AML-193 (cell line): ENCODE measurements around the gene DGUOK.
"Not testable (repeated sequence)": the region's sequence is repeated elsewhere in the genome, so short reads cannot be mapped to it uniquely, and the experiment has no call there.

Experiments used
- DNase-seq, 2 experiments: peaks; one replicate each; lab custom pipeline; 2025; lab: John Stamatoyannopoulos, UW

The DGUOK gene

GRCh38 chr2:73920577-73921545 lies 5.8 kb upstream of the DGUOK start:
- peak; percentile 17 to 30 for DNase-seq

- no peak for DNase-seq
Observed at GRCh38 chr2:73921581-73921980, 5.1 kb upstream of the DGUOK start.

DNA sequence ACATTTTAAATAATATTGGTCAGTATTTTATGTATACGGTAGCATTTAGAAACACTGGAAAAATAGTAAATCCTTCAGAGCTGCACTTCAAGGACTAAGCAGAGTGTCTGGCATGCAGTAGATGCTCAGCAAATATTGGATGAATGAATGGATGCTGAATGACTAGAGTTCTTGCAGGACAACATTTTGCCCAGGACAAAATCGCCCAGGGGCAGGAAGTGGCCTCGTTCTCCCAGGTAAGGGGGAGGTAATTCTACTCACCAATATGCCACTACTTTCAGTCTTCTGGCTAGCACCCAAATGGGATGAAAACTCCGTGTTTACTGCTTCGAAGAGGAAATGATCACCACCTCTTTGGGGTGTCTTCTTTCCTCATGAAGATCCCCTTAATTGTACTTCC lies 4.0 kb upstream of the DGUOK start:
- DNase-seq, result no peak

GRCh38 chr2:73925033-73925704 lies 1.5 kb upstream of the DGUOK start:
- DNase-seq, result no peak

GRCh38 chr2:73925853-73926492 lies 707 bp upstream of the DGUOK start:
- no peak for DNase-seq

DNA sequence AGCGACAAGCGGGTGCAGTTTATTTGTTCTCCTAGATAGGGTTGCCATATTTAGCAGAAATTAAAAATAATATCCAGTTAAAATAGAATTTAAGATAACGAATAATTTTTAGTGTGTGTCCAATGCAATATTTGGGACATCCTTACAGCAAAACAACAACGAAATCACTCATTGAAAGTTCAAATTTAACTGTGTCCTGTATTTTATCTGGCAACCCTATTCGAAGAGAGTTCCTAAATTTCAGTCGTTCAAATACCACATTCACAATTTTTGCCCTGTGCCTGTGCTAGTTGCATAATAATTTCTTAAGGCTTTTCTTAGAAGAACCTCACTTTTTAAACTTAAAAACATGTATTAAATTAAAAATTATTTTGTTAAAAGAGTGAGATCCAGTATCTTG lies 664 bp downstream of the DGUOK start:
- DNase-seq, result no peak

- no peak for DNase-seq
Observed at GRCh38 chr2:73928963-73929347, 2.3 kb downstream of the DGUOK start.

GRCh38 chr2:73930386-73930785 lies 3.7 kb downstream of the DGUOK start:
- DNase-seq, result no peak

- no peak for DNase-seq
Observed at GRCh38 chr2:73931531-73932500, 5.1 kb downstream of the DGUOK start.

DNA sequence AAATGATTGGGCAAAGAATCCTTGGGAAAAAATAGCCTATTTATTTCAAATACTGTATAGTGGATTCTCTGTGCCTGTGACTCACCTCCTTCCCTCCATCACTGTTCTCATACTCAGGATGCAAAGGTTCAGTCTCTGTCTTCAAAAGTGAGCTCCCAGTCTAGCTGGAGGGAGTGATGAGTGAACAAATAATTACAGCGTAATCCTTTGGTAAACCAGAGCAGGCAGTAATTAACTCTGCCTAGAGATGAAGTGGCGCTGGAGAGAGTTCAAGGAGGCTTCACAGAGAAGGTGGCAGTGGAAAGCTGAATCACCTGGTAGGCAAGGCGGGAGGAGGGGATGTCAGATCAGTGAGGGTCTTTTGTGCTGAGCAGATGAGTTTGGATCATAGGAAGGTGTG lies 6.5 kb downstream of the DGUOK start:
- no peak for DNase-seq

DNA sequence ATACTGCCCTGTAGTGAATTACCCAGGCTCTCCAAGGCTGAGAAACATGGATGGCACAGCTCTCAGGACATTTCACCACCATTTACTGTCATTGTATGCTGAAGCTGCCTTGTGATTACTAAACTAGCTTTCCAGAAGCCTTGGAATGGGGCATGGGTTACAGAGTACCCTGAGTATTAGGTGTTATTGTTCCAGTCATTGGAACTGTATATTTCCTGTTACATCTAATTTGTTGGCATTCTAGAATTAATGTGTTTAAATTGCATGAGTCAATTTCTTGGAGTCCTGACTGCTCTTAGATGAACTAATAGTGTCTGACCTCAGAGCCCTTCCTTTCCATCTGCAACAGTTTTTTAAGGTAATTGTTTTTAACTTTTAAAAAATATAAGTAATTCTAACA lies 9.0 kb downstream of the DGUOK start:
- DNase-seq, result no peak

DNA sequence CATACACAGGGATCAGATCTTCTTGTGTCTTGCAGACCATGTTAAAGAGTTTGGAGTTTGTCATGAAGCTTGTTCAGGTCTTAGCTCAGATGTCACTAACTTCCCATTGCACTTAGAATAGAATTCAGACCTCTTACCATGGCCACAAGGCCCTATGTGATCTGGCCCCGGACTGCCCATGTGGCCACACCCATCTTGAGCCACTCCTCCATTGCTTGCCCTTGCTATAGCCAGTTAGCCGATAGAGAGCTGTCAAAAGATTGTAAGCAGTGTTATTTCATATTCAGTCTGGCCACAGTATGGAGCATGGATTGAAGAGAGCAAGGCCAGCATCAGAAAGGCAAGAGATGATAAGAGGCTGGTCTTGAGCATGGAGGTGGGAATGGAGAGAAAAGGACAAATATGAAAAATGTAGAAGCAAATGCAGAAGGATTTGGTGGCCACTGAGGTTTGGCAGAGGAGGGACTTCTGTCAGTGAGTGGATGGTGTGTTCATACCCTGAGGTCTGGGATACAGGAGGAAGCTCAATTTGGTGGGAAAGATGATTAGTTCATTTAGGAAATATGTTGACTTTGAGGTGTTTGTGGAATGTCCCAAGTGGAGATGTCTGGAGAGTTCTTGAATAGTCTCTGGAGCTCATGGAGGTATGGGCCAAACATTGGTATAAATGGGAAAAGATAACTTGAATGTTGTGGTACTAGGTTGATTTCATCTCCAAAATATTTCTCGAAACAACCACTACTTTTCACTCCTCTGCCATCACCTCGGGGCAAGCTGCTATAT lies 10.6 kb downstream of the DGUOK start:
- DNase-seq, result no peak

- no peak for DNase-seq
Observed at GRCh38 chr2:73937899-73938298, 11.2 kb downstream of the DGUOK start.

- DNase-seq, result no peak
Observed at GRCh38 chr2:73938718-73939352, 12.2 kb downstream of the DGUOK start.

DNA sequence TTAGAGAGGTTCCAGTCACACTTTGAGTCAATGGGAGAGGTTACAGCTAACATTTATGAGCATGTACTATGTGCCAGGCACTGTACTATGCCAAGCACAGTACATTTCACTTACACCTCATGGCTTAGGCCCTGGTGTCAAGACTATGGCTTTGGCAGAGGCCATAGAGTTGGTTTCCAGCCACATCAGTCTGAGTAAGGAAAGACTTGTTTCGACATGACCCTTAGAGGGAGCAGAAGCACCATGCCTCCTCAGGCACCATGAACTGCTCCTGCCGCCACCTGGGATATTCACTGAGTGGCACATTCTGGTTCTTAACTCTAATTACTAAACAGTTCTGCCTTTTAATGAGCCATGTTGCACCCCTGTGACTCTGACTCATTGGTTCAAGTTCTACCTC lies 12.7 kb downstream of the DGUOK start:
- peak; percentile 53 to 61 for DNase-seq

DNA sequence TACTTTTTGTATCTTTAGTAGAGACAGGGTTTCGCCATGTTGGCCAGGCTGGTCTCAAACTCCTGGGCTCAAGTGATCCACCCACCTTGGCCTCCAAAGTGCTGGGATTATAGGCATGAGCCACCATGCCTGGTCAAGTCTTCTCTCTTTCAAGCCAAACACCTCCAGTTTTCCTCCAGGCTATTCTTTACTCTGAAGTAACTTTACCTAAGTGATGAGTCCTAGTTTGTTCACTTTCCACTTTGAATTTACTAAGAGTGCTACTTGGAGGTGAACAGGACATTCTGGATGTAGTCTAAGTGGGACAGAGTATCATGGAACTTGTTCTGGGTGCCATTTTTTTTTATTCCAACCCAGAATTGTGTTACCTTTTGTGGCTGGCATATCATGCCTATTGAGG lies 13.4 kb downstream of the DGUOK start:
- DNase-seq, result not testable (repeated sequence)

GRCh38 chr2:73942664-73943063 lies 16.0 kb downstream of the DGUOK start:
- DNase-seq, result no peak

GRCh38 chr2:73944714-73945113 lies 18.0 kb downstream of the DGUOK start:
- DNase-seq, result no peak

DNA sequence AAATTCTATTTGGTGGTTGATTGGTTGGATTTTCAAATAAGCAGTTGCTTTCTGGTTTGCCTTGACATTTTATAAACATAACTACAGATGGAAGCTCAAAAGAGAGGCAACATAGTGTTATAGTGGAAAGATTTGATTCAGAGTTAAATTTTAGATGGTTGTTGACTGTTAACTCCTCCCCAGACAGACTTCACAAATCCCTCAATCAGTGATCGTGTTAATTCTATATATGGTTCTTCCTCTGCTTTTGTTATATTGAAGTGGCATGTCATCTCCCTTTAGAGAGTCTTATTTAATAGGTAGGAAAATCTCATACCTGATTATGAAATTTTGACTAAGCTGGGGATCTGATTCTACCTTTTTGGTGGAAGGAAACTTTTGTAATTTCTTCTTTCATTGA lies 19.5 kb downstream of the DGUOK start:
- DNase-seq, result no peak

- no peak for DNase-seq
Observed at GRCh38 chr2:73946666-73947065, 20.0 kb downstream of the DGUOK start.
